Stimulated activated CD4-positive, alpha-beta T cell treated with anti-CD3 and anti-CD28 coated beads, Interleukin-1b, Interleukin-23, amount 100 ng/mL, for 24 hours (primary cell): ENCODE data around the gene STK38.

Experiments
- DNase-seq, 4 experiments: peaks; one replicate each; pipeline ENCODE4 v3.0.0-alpha.2; 2020; ENCODE audit warnings: low read depth in 4 of 4, low spot score in 1 of 4

Gene STK38

GRCh38 chr6:36523936-36524499, 23.3 kb downstream of the STK38 start:
- DNase-seq, result no peak

- no peak for DNase-seq
Observed at GRCh38 chr6:36523451-36523850, 23.8 kb downstream of the STK38 start.

GRCh38 chr6:36519352-36519751, 27.9 kb downstream of the STK38 start:
- no peak for DNase-seq

GRCh38 chr6:36517408-36517807, 29.9 kb downstream of the STK38 start:
- no peak for DNase-seq

- no peak for DNase-seq
Observed at GRCh38 chr6:36516988-36517387, 30.3 kb downstream of the STK38 start.

GRCh38 chr6:36516559-36516958, 30.7 kb downstream of the STK38 start:
- no peak for DNase-seq

- no peak for DNase-seq
Observed at GRCh38 chr6:36515844-36516243, 31.4 kb downstream of the STK38 start.

- no peak for DNase-seq
Observed at GRCh38 chr6:36514554-36515456, 32.5 kb downstream of the STK38 start.

- DNase-seq, result no peak
Observed at GRCh38 chr6:36510365-36510764, 36.9 kb downstream of the STK38 start.

- DNase-seq, result no peak
Observed at GRCh38 chr6:36508532-36508931, 38.7 kb downstream of the STK38 start.

GRCh38 chr6:36506611-36507010, 40.7 kb downstream of the STK38 start:
- no peak for DNase-seq

GRCh38 chr6:36505744-36506534, 41.3 kb downstream of the STK38 start:
- no peak for DNase-seq

- DNase-seq, result no peak
Observed at GRCh38 chr6:36504982-36505381, 42.3 kb downstream of the STK38 start.

GRCh38 chr6:36504181-36504580, 43.1 kb downstream of the STK38 start:
- no peak for DNase-seq

GRCh38 chr6:36501686-36502085, 45.6 kb downstream of the STK38 start:
- no peak for DNase-seq

- DNase-seq, result no peak
Observed at GRCh38 chr6:36499918-36500317, 47.4 kb downstream of the STK38 start.

- DNase-seq, result no peak
Observed at GRCh38 chr6:36495086-36495485, 52.2 kb downstream of the STK38 start.

- DNase-seq, result no peak
Observed at GRCh38 chr6:36493859-36494258, 53.4 kb downstream of the STK38 start.

- DNase-seq, result no peak
Observed at GRCh38 chr6:36493319-36493718, 54.0 kb downstream of the STK38 start.

GRCh38 chr6:36492621-36493020, 54.7 kb downstream of the STK38 start:
- no peak for DNase-seq

- DNase-seq, result no peak
Observed at GRCh38 chr6:36492092-36492491, 55.2 kb downstream of the STK38 start.
